Occipital lobe (tissue), 2 donors: ENCODE results near the gene PXMP4. TPM values are rescaled to one million over a fixed set of nuclear protein-coding genes. Genes with fewer than 3 reads are reported as not detected.

ENCODE experiments used
- DNase-seq: peaks from one replicate; lab custom pipeline; 2025; lab: John Stamatoyannopoulos, UW
- total RNA-seq: library from RNA; depleted of rRNA; stranded (reverse); fragments of >200 nt; gene quantifications from one replicate; pipeline ENCODE4 v1.2.3, GENCODE V29; 2014

The PXMP4 gene
- total RNA-seq, 1 donor from 2014 or later: 12.5 TPM

GRCh38 chr20:33685328-33686099, 34.6 kb downstream of the PXMP4 start:
- DNase-seq: no peak

- DNase-seq: no peak
Measured at GRCh38 chr20:33684533-33685327, 35.4 kb downstream of the PXMP4 start.

- no peak for DNase-seq
Measured at GRCh38 chr20:33681728-33682353, 38.3 kb downstream of the PXMP4 start.

- DNase-seq: no peak
Measured at GRCh38 chr20:33681288-33681687, 38.8 kb downstream of the PXMP4 start.

GRCh38 chr20:33680686-33681085, 39.4 kb downstream of the PXMP4 start:
- DNase-seq: no peak

GRCh38 chr20:33679758-33680485, 40.2 kb downstream of the PXMP4 start:
- no peak for DNase-seq

- no peak for DNase-seq
Measured at GRCh38 chr20:33677991-33678702, 42.0 kb downstream of the PXMP4 start.

GRCh38 chr20:33676652-33677645, 43.2 kb downstream of the PXMP4 start:
- no peak for DNase-seq

GRCh38 chr20:33676121-33676520, 44.0 kb downstream of the PXMP4 start:
- no peak for DNase-seq

GRCh38 chr20:33675136-33675959, 44.8 kb downstream of the PXMP4 start:
- DNase-seq: no peak

- peak; percentile 43 for DNase-seq
Measured at GRCh38 chr20:33674294-33675135, 45.6 kb downstream of the PXMP4 start, which contains the start of gene NECAB3. NECAB3 (minus strand) TSS chr20:33674428; CDS start chr20:33674352, 76 bp downstream.

GRCh38 chr20:33673410-33674293, 46.5 kb downstream of the PXMP4 start:
- no peak for DNase-seq

- DNase-seq: no peak
Measured at GRCh38 chr20:33673114-33673409, 47.0 kb downstream of the PXMP4 start.

- DNase-seq: no peak
Measured at GRCh38 chr20:33672426-33673113, 47.5 kb downstream of the PXMP4 start.

GRCh38 chr20:33671573-33672288, 48.4 kb downstream of the PXMP4 start:
- DNase-seq: no peak
